Measurements from ENCODE around the gene APRT. TPM values are rescaled to one million over a fixed set of nuclear protein-coding genes. Genes with fewer than 3 reads are reported as not detected.

The APRT gene
- total RNA-seq, 1 donor from 2014 or later = 116 TPM

DNA sequence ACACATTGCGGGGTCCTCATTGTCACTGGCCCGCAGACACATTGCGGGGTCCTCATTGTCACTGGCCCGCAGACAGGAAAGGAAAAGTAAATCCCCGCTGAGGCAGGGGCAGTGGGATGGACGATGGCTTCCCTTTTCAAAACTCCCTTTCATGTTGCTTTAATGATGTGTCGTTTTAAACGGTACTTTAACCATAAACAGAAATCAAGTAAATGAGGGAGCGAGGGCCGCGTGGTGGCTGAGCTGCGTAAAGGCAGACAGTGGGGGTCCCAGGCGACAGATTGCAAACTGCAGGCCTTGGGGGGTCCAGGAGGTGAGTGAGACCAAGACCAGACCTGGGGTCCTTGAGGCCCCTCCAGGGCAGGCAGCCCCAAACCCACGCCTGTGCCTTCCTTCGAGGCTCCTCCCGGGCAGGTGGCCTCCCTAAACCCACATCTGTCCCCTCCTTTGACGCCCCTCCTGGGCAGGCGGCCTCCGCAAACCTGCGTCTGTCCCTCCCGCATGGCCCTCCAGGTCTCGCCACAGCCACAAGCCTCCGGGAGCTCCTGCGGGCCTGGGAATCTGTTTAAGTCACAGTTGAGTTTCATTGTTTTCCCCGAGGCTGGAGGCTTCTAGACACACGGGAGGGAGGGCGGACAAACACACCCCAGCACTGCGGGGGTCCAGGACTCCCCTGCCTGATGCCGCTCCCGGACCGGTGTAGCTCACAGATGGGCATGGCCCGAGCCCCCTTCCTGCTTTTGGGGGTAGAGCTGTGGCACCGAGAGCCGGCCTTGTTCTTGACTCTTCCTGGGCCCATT lies 34.1 kb downstream of the APRT start:
- TF ChIP-seq, protein P1, sequence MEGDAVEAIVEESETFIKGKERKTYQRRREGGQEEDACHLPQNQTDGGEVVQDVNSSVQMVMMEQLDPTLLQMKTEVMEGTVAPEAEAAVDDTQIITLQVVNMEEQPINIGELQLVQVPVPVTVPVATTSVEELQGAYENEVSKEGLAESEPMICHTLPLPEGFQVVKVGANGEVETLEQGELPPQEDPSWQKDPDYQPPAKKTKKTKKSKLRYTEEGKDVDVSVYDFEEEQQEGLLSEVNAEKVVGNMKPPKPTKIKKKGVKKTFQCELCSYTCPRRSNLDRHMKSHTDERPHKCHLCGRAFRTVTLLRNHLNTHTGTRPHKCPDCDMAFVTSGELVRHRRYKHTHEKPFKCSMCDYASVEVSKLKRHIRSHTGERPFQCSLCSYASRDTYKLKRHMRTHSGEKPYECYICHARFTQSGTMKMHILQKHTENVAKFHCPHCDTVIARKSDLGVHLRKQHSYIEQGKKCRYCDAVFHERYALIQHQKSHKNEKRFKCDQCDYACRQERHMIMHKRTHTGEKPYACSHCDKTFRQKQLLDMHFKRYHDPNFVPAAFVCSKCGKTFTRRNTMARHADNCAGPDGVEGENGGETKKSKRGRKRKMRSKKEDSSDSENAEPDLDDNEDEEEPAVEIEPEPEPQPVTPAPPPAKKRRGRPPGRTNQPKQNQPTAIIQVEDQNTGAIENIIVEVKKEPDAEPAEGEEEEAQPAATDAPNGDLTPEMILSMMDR (conservative IDR thresholded peaks at IDR 0.05) = no peak
- H3K4me3 Mint-ChIP-seq = no peak overlapping the region
- peaks cover 18% of the 10 kb centered on the region for H3K4me1 Mint-ChIP-seq (ENCODE audit: unreplicated experiment)
- H3K36me3 Mint-ChIP-seq = no peaks in the 10 kb centered on the region
- DNase-seq (ENCODE audit: extremely low spot score, unreplicated experiment) = no peak
- no peak overlapping the region for H3K27ac Mint-ChIP-seq
- H3K27me3 Mint-ChIP-seq = peaks cover 7% of the 10 kb centered on the region
- no peaks in the 10 kb centered on the region for H3K9me3 Mint-ChIP-seq

DNA sequence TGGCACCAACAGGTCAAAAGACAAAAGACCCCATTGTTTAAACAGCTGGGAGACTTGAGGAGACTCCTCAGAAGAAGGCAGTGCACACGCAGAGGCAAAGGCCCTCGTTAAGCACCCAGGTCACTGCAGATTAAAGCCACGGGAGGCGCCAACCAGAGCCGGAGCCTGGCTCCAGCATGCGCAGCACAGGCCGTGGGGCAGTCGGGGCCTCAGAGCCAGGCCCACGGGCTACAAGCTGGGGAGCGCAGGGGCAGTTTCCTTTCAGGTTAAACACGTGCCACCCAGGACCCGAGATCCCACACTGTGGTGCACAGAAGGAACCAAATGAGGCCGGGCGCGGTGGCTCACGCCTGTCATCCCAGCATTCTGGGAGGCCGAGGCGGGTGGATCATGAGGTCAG lies 35.9 kb downstream of the APRT start:
- H3K4me3 Mint-ChIP-seq = no peak overlapping the region
- no peak for DNase-seq (ENCODE audit: extremely low spot score, unreplicated experiment)
- peaks cover 15% of the 10 kb centered on the region for H3K4me1 Mint-ChIP-seq (ENCODE audit: unreplicated experiment)
- H3K27me3 Mint-ChIP-seq = no peaks in the 10 kb centered on the region
- H3K9me3 Mint-ChIP-seq = no peaks in the 10 kb centered on the region
- TF ChIP-seq, protein P1 (conservative IDR thresholded peaks at IDR 0.05) = no peak
- no peaks in the 10 kb centered on the region for H3K36me3 Mint-ChIP-seq
- H3K27ac Mint-ChIP-seq = no peak overlapping the region

DNA sequence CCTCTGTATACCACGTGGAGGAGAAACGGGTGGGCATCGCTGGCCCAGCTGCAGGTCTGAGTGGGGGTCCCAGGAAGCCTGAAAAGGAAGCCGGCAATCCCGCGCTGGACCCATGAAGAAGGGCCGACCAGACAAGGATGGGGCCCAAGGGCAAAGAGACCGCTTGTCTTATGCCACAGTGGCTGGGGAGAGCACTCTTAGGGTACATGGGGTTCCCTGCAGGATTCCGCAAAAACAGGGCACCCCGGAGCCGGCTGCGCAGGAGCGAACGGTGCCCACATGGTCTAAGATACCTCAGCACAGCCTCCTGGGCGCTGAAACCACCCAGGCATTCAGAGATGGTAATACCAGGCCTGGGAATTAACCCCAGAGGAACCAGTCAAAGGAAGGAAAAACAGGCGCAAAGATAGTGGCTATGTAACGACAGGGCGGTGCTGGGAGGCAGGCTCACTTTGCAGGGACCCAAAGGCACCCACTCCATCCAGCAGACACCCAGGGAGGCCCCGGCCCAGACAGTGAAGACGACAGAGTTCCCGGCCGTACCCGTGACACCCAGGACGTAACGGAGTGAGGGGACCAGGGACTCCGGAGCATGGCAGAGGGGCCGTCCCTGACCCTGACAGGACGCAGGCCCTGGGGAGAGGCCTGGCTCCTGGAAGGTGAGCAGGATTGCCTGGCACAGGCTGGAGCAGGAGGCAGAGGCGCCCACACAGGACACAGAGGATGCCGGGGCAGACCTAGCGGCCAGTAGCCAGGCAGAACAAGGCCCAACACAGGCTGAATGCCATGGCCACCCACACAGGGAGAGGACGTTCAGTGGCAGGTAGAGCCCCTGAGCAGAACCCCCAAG lies 37.0 kb downstream of the APRT start:
- no peak overlapping the region for H3K27ac Mint-ChIP-seq
- H3K9me3 Mint-ChIP-seq = no peaks in the 10 kb centered on the region
- peaks cover 10% of the 10 kb centered on the region for H3K4me1 Mint-ChIP-seq (ENCODE audit: unreplicated experiment)
- DNase-seq (ENCODE audit: extremely low spot score, unreplicated experiment) = no peak
- no peak overlapping the region for H3K4me3 Mint-ChIP-seq
- no peaks in the 10 kb centered on the region for H3K36me3 Mint-ChIP-seq
- H3K27me3 Mint-ChIP-seq = no peaks in the 10 kb centered on the region
- TF ChIP-seq, protein P1 (conservative IDR thresholded peaks at IDR 0.05) = no peak

DNA sequence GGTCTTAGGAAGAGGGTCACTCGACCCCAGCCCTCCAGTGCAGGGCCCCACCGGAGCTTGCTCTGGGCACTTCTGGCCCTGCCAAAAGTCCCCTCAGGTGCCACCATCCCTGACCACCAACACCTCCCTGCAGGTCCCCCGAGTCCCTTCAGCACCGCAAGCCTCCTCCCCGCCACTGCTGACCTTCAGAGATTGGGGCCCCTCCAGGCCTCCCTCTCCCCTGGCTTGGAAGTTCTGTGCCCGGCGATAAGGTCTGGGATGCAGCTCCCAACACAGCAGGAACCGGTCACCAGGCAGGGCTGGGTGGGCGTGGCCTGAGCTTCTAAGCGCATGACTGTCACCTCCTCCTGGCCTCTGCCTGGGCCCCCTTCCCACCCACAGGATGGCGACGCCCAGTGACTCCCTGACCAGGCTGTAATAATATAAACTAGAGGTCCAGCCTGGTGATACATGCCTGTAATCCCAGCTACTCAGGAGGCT lies 37.9 kb downstream of the APRT start:
- no peaks in the 10 kb centered on the region for H3K36me3 Mint-ChIP-seq

More for the DNA sequence above, 37.9 kb downstream of the APRT start:
- TF ChIP-seq, protein P1 (conservative IDR thresholded peaks at IDR 0.05) = no peak
- no peak for DNase-seq (ENCODE audit: extremely low spot score, unreplicated experiment)
- no peak overlapping the region for H3K4me3 Mint-ChIP-seq
- H3K4me1 Mint-ChIP-seq (ENCODE audit: unreplicated experiment) = peaks cover 16% of the 10 kb centered on the region
- no peak overlapping the region for H3K27ac Mint-ChIP-seq
- H3K9me3 Mint-ChIP-seq = no peaks in the 10 kb centered on the region
- H3K27me3 Mint-ChIP-seq = no peaks in the 10 kb centered on the region
